NCI-H2029 treated with DMSO at 0.1 percent for 48 hours (cell line): Measurements from ENCODE around the gene GSTM3.
"Not testable (repeated sequence)": the region's sequence is repeated elsewhere in the genome, so short reads cannot be mapped to it uniquely, and the experiment has no call there.

ENCODE experiments used
- DNase-seq: peaks from one replicate; lab custom pipeline; 2025; lab: John Stamatoyannopoulos, UW

GSTM3 gene

DNA sequence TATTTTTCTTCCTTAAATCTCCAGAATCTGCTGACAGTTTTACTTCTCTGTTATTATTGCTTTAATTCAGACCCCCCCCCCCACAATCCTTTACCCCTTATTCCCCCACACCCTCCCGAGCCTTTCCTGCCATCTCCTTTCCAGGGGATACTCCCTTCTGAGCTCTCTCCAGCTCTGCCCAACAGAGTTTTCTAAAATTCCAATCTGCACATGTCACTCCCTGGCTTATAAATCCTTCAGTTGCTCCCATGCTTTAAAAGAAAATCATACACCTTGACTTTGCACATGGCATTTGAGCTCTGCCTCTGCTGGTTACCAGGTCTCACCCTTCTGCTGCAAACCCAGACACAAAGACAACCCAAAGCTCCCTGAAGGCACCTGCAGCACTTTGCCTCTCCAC, 34.6 kb upstream of the GSTM3 start:
- DNase-seq, result no peak

DNA sequence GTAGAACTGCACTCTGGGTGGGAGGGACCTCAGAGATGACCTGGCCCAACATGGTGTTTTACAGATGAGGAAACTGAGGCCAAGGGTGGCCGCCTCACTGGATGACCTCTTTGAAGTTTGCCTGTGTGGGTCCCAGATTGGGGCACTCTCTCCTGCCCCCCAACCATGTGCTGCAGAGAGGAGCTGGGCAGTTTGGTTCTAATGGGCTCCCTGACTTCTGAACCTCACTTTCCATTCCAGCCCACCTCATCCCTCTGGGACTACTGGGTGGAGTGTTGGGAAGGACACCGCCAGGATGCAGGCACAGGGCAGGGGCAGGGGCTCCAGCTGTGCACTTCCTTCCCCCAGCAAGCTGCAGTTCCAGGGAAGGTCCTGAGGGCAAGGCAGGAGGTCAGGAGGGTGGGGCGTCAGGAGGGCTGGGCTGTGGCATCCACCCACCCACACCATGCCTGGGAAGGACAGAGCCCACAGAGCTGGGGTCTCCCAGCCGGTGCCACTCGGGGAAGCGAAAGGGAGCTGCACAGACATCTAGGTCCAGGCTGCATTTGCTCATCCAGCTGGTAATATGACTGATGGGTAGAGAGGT, 33.2 kb upstream of the GSTM3 start:
- DNase-seq, result no peak

- peak; percentile 21 for DNase-seq
These were observed 32.5 kb upstream of the GSTM3 start for GRCh38 chr1:109773203-109773899.

DNA sequence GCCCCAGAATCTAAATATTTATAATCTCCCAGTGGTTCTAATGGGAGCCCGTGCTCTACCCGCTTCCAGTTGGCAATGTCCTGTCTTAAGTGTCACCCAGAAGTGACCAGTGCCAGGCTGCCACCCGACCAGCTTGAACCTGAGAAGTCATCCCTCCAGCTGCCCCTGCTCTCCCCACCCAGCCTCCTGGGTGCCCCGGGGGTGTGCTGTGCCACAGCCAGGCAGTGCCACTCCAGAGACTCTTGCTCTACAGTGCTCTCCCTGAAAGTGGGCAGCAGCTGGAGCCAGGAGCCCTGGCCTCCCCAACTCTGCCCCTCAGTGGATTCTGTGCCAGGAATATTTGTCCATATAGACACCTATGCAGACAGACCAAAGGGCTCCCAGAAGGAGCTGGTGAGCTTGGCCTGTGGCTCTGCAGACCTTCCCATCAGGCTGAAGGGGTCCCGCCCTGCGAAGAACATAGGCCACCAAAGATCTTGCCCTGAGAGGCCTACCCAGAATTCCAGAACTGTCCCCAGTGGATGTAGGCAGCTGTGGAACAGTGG, 31.9 kb upstream of the GSTM3 start:
- no peak for DNase-seq

- DNase-seq, result no peak
These were observed 31.1 kb upstream of the GSTM3 start for GRCh38 chr1:109771712-109772657.

DNA sequence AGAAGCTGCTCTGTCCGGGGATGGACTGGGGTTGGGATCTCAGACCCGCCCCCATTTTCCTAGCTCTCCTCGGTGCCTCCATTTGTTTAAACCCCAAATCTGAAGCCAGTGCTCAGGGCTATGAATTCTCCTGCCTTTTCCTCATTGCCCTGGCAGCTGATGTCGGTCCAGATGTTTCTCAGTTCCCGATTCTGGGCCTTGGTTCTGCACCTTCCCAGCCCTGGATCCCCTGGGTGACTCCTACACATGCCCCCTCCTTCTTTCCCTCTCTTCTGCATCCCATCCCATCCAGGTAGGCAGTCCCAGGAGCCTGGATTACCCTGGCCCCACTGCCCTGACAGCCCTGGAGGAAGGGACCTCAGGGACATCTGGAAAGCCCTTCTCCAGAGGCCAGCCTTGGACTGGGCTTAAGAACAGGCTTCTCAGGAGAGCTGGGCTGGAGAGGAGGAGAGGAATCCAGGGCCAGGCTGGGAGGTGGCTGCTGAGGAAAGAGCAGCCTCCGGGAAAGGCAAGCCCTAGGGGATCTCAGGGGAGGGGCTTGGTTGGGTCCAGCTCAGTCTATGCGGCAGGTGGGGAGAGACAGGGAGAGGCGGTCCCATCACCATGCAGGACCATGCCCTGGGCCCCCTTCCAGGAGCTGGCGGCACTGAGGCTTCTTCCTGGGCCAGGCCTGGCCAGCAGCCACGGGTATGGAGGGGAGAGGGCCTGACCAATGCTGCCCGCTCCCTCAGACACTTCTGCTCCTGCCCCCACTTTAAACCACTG, 29.7 kb upstream of the GSTM3 start:
- no peak for DNase-seq

- DNase-seq, result no peak
These were observed 28.7 kb upstream of the GSTM3 start for GRCh38 chr1:109769330-109770078.

DNA sequence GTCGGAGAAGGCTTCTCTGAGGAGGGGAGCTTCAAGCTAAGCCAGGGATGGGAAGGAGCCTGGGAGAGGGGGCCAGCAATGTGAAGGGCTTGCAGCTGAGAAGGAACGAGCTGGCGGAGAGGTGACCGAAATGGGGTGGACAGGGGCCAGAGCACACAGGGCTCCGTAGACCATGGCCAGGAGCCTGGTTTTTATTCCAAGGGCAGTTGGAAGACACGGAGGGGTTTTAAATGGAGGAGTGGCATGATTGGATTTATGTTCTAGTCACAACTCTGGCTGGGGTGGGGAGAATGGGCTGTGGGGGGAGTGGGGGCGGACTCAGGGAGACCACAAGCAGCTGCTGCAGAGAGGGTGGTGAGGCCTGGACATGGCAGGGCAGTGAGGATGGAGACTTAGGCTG, 28.0 kb upstream of the GSTM3 start:
- DNase-seq, result no peak

DNA sequence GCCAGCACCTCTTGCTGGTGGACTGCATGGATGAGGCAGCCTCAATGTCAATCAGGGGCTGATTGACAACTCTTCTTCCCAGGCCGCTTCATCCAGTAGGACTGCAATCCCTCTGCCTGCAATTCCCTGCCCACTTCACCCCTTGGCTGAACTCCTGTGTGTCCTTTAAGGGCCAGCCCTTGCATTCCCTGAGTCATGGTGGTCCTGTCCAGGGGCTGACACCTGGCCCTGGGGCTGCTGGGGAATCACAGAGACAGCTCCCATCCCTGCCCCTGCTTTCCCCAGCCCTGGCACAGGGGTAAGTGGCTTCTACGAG, 27.5 kb upstream of the GSTM3 start:
- no peak for DNase-seq

DNA sequence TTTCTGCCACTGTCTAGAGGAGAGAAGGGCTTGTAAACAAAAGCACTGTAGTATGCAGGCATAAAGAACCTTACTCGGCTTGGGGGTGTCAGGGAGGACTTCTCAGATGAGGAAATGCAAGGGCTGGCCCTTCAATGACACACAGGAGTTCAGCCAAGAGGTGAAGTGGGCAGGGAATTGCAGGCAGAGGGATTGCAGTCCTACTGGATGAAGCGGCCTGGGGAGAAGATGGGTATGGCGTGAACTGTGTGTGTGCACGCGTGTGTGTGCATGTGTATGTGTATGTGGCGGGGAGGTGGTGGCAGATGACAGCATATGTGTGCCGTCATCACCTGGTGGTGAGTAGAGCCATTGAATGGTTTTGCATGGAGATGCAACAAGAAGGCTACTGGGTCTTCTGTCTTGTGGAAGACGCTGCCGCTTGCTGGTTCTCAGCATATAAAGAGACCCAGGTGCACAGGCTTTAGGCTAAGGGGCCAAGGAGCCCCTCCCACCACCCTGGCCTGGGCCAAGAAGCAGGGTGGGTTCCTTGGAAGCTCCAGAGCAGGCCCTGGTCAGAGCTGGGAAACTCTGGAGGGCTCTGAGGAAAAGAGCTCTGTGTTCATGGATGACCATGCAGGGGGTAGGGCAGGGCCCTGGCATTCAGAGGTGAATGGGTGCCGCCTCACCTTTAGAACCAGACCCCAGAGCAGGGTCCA, 26.9 kb upstream of the GSTM3 start:
- no peak for DNase-seq

- not testable (repeated sequence) for DNase-seq
These were observed 26.3 kb upstream of the GSTM3 start for GRCh38 chr1:109766991-109767636.

GRCh38 chr1:109765896-109766615, 25.2 kb upstream of the GSTM3 start:
- DNase-seq, result no peak

DNA sequence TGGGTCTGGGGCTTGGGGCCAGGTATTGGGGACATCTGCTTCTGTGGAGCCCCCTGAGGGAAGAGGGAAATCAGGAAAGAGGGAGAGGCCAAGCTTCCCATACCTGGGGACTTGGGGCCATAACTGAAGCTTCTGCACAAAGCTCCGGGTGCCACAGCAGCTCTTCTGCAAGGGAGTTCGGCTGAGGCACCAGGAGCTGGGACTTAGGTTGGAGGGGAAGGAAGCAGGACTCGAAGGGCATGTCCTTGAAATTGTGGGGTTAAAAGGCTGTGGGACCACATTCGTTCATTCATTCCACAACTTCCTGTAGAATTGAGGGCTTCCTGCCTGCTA, 24.6 kb upstream of the GSTM3 start:
- DNase-seq, result no peak

- no peak for DNase-seq
These were observed 24.0 kb upstream of the GSTM3 start for GRCh38 chr1:109764561-109765482.

DNA sequence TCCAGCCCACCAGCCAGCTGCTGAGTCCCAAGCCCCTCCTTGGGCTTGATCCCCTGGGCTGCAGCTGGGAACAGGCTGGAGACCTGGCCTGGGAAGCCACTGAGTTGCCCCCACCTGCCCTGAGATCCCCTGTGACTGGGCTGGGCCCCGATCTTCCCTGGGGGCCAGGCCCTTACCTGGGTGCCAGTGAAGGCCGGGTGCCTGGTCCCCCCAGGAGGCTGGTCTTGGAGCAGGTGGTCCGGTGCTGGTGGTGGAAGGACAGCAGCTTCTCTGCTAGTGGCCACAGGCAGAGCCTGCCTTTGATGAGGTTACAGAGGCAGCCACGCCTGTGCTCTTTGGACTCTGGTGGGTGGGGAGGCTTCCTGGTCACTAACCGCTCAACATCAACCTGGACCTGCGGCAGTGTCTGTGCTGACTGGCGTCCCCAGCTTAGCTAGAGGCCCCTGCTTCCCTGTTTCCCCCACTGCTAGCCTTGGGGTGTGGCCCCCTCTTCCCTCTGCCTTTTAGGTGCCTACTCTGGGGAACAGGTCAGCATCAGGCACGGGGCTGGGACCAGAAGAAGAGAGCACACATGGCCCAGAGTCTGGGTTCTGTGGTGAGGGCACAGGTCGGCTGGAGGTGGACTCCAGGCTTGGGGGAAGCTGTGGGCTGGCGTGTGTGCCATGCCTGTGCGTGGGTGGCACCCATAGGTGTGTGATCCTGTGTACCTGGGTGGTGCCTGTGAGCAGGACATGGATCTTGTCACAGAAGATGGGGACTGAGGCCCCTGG, 23.0 kb upstream of the GSTM3 start, which contains the start of gene EPS8L3:
TSS of gene EPS8L3 (minus strand) at position 278 of the 770 bp plus-strand sequence. CDS start 2,174 bp downstream, outside the sequence.
- DNase-seq, result no peak

DNA sequence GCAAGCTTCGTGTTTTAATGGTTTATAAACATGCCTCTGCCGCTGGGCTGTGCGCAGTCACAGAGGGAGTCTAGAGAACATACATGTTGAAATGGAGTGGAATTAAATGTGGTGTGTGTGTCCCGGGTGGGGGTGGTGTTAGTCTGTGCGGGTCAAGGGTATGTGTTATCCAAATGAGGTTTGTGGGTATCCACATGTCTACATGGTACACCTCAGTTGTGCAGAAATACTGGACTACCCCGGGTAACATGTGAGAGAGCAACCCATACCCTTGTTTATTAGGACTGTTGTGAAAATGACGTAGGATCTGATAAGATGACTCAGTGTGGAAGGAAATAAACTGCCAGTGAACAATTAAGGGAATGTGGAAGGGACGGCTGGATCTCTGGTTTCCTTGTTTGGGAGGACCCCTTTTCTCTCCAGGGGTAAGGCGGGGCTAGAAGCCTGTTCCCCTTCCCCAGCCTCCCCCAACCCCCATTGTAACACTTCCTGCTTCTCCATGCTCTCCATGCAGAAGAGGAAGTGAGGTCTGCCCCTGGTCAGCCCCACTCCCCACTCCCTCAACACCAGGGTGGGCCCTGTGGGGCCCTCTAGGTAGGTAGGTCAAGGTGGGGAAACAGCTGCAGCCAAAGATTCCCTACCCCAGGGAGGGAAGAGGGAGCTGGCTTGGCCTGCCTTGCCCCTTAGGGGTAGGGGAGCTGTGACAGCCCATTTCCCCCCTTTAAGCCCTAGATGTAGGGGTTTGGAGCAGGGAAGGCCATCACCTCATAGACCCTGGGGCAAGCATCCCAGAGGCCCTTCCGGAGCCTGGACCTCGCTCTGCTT, 22.2 kb upstream of the GSTM3 start:
- no peak for DNase-seq
